ENCODE results near the gene CDH4. TPM values are rescaled to one million over a fixed set of nuclear protein-coding genes. Genes with fewer than 3 reads are reported as not detected.

CDH4 gene
- total RNA-seq, 1 donor from 2014 or later = 0.23 TPM

DNA sequence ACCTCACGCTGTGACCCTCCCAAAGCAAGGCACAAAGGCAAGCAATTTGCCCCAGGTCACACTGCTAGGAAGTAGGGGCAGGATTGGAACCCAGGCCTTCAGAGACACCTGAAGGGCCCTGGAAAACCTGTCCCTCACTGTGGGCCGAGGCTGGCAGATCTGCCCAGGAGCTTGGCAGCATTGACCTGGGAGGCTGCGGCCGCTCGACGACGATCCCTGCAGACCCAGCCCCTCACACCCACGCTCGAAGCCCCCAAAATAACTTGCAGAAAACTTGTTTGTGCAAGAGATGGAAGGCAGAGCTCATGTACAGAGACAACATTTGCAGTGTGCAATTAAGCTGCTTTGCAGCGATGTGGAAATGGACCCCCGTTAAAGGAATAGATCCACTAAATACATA is 562.2 kb downstream of the CDH4 start:
- Mint-ChIP-seq H3K27ac (ENCODE audit: unreplicated experiment) (no peak overlapping the region), H3K4me1 (ENCODE audit: unreplicated experiment) (no peaks in the 10 kb centered on the region), H3K27me3 (ENCODE audit: unreplicated experiment) (peaks cover 1% of the 10 kb centered on the region), H3K36me3 (ENCODE audit: low read depth, unreplicated experiment) (no peaks in the 10 kb centered on the region), H3K4me3 (ENCODE audit: unreplicated experiment) (no peak overlapping the region), H3K9me3 (ENCODE audit: unreplicated experiment) (no peaks in the 10 kb centered on the region)
- no peak for DNase-seq (ENCODE audit: low spot score)
- TF ChIP-seq, protein P1, sequence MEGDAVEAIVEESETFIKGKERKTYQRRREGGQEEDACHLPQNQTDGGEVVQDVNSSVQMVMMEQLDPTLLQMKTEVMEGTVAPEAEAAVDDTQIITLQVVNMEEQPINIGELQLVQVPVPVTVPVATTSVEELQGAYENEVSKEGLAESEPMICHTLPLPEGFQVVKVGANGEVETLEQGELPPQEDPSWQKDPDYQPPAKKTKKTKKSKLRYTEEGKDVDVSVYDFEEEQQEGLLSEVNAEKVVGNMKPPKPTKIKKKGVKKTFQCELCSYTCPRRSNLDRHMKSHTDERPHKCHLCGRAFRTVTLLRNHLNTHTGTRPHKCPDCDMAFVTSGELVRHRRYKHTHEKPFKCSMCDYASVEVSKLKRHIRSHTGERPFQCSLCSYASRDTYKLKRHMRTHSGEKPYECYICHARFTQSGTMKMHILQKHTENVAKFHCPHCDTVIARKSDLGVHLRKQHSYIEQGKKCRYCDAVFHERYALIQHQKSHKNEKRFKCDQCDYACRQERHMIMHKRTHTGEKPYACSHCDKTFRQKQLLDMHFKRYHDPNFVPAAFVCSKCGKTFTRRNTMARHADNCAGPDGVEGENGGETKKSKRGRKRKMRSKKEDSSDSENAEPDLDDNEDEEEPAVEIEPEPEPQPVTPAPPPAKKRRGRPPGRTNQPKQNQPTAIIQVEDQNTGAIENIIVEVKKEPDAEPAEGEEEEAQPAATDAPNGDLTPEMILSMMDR (IDR thresholded peaks at IDR 0.05; ENCODE audit: unreplicated experiment) = no peak

DNA sequence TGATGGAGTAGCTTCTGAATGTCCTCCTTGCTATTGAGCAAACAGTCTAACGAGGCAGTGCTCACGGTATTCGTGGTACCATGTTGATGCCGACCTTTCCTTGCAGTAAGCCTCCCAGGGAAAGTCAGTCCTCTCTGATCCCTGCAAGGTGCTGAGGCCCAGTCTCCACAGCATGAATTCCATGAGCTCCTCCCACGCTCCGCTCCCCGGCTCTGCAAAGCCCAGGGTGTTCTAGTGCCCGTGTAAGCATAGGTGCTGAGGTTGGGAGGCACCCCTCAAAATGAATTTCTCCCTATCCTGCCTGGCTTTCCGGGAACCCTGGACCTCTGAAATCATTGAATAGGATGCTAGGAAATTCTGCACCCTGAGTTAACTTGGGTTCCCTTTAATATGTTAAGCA is 562.7 kb downstream of the CDH4 start:
- no peaks in the 10 kb centered on the region for H3K9me3 Mint-ChIP-seq (ENCODE audit: unreplicated experiment)
- TF ChIP-seq, protein P1 (IDR thresholded peaks at IDR 0.05; ENCODE audit: unreplicated experiment) = no peak
- DNase-seq (ENCODE audit: low spot score) = no peak
- H3K27me3 Mint-ChIP-seq (ENCODE audit: unreplicated experiment) = peaks cover 1% of the 10 kb centered on the region
- no peak overlapping the region for H3K27ac Mint-ChIP-seq (ENCODE audit: unreplicated experiment)
- no peak overlapping the region for H3K4me3 Mint-ChIP-seq (ENCODE audit: unreplicated experiment)
- no peaks in the 10 kb centered on the region for H3K4me1 Mint-ChIP-seq (ENCODE audit: unreplicated experiment)
- H3K36me3 Mint-ChIP-seq (ENCODE audit: low read depth, unreplicated experiment) = no peaks in the 10 kb centered on the region

DNA sequence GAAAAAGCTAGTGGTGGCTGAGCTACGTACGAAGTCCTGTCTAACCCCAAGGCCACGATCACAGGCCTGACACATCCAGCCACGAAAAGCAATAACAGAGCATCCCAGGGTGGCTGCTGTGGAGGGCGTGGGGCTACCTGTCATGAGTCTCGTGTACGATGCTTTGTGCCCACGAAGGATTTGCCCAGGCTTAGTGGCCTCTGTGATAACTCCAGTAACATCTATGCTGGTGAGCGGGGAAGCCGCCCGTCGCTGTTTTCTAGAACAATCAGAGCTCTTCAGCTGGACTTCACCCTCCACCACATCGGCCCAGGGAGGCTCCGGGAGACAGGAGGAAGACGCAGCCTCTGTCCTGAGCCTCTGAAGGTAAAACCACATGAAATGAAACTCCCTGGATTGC is 563.1 kb downstream of the CDH4 start:
- no peak for DNase-seq (ENCODE audit: low spot score)
- TF ChIP-seq, protein P1 (IDR thresholded peaks at IDR 0.05; ENCODE audit: unreplicated experiment) = no peak
- peaks cover 1% of the 10 kb centered on the region for H3K27me3 Mint-ChIP-seq (ENCODE audit: unreplicated experiment)
- H3K4me1 Mint-ChIP-seq (ENCODE audit: unreplicated experiment) = no peaks in the 10 kb centered on the region
- H3K9me3 Mint-ChIP-seq (ENCODE audit: unreplicated experiment) = no peaks in the 10 kb centered on the region
- no peaks in the 10 kb centered on the region for H3K36me3 Mint-ChIP-seq (ENCODE audit: low read depth, unreplicated experiment)
- no peak overlapping the region for H3K27ac Mint-ChIP-seq (ENCODE audit: unreplicated experiment)
- H3K4me3 Mint-ChIP-seq (ENCODE audit: unreplicated experiment) = no peak overlapping the region

DNA sequence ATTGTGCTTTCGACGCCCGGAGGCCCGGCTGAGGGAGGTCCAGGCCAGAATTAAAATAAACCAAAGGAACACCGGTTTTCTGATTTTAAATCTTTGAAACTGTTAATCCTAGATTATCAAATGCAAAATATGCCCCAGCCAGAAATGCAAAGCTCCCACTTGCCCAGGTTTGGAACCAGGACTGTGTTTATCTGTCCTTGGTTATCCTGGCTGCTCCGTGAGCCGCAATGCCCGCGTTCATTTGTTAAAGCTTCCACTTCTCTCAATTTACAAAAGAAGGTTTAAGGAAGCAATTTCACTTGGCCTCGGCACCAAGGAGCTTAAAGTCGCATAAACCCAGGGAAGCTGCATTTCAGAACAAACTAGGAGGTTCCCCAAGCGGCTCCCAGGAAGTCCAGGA is 563.6 kb downstream of the CDH4 start:
- no peak for DNase-seq (ENCODE audit: low spot score)
- no peak overlapping the region for H3K27ac Mint-ChIP-seq (ENCODE audit: unreplicated experiment)
- H3K9me3 Mint-ChIP-seq (ENCODE audit: unreplicated experiment) = no peaks in the 10 kb centered on the region
- H3K36me3 Mint-ChIP-seq (ENCODE audit: low read depth, unreplicated experiment) = no peaks in the 10 kb centered on the region
- H3K4me1 Mint-ChIP-seq (ENCODE audit: unreplicated experiment) = no peaks in the 10 kb centered on the region
- H3K27me3 Mint-ChIP-seq (ENCODE audit: unreplicated experiment) = peaks cover 1% of the 10 kb centered on the region
- no peak overlapping the region for H3K4me3 Mint-ChIP-seq (ENCODE audit: unreplicated experiment)
- TF ChIP-seq, protein P1 (IDR thresholded peaks at IDR 0.05; ENCODE audit: unreplicated experiment) = no peak

DNA sequence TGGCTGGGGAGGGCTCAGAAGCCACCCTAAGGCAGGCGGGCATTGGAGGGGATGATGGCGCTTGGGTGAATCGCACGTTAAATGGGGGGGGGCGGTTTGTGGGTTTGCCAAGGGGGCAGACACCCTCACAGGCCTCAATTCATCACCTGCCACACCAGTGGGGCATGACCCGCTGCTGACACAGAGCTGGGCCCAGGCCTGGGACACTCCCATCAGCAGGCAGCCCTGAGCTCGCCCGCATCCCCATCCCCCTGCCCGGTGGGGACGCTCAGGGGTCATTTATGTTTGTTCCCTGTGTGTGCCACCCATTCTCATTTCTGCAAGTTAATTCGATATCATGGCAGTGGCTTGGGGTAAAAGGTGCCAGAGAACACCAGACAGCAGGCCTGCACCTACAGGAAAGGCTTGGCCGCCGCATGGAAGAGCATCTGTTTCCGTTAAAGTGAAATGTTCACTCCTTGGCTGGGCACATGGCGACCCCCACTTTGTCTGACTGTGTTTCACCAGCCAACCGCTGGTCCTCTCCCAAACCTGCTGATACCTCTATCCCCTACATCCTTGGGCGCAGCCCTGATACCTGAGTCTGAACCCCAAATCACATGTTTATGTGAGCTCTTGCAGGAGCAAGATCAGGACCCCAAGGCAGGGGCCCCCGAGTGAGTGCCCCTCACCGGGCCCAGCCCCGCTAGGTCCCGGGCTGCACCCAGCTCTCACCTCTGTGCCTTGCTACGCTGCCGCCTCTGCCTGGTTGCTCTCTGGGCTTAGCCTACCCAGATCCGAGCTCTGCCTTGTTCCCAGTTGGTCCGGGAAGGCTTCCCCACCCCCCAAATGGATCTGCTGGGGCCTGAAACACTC is 564.8 kb downstream of the CDH4 start:
- H3K4me3 Mint-ChIP-seq (ENCODE audit: unreplicated experiment) = no peak overlapping the region
- no peaks in the 10 kb centered on the region for H3K9me3 Mint-ChIP-seq (ENCODE audit: unreplicated experiment)
- TF ChIP-seq, protein P1 (IDR thresholded peaks at IDR 0.05; ENCODE audit: unreplicated experiment) = no peak
- no peaks in the 10 kb centered on the region for H3K36me3 Mint-ChIP-seq (ENCODE audit: low read depth, unreplicated experiment)
- no peaks in the 10 kb centered on the region for H3K27me3 Mint-ChIP-seq (ENCODE audit: unreplicated experiment)
- no peaks in the 10 kb centered on the region for H3K4me1 Mint-ChIP-seq (ENCODE audit: unreplicated experiment)
- no peak for DNase-seq (ENCODE audit: low spot score)
- H3K27ac Mint-ChIP-seq (ENCODE audit: unreplicated experiment) = no peak overlapping the region

Measured in endothelial cell (in vitro differentiated cells).